HEK293 (cell line): ENCODE data around the gene CCP110.

Experiments
- CTCF ChIP-seq: fragments of 450-650 bp; formaldehyde crosslinking; IDR thresholded peaks from 2 replicates; pipeline ENCODE4 v1.5.1; 2016; ENCODE audit warnings: missing biosample characterization, missing genetic modification characterization
- EGR2 ChIP-seq: fragments of 450-650 bp; formaldehyde crosslinking; IDR thresholded peaks from 2 replicates; pipeline ENCODE4 v1.5.1; 2016; ENCODE audit warnings: low read depth, missing biosample characterization, missing genetic modification characterization
- FEZF1 ChIP-seq: fragments of 450-650 bp; formaldehyde crosslinking; IDR thresholded peaks from 2 replicates; pipeline ENCODE4 v1.5.1; 2016; ENCODE audit warnings: missing biosample characterization, missing genetic modification characterization
- HOXC10 ChIP-seq: sonication (generic); formaldehyde crosslinking; IDR thresholded peaks from 2 replicates; pipeline ENCODE4 v1.8.1; 2023; ENCODE audit warnings: mild to moderate bottlenecking, missing genetic modification reagents
- ZFP37 ChIP-seq: fragments of 450-650 bp; formaldehyde crosslinking; IDR thresholded peaks from 2 replicates; pipeline ENCODE4 v1.5.1; 2016; ENCODE audit warnings: missing biosample characterization, missing genetic modification characterization
- ZNF146 ChIP-seq: fragments of 450-650 bp; formaldehyde crosslinking; IDR thresholded peaks from 2 replicates; pipeline ENCODE4 v1.5.1; 2016; ENCODE audit warnings: missing biosample characterization, missing genetic modification characterization
- ZNF292 ChIP-seq: fragments of 450-650 bp; formaldehyde crosslinking; IDR thresholded peaks from 2 replicates; pipeline ENCODE4 v1.5.1; 2016; ENCODE audit warnings: low read depth, missing biosample characterization, missing genetic modification characterization, borderline replicate concordance
- ZNF335 ChIP-seq: fragments of 450-650 bp; formaldehyde crosslinking; conservative IDR thresholded peaks from 2 replicates; pipeline ENCODE4 v1.5.1; 2016; ENCODE audit warnings: missing biosample characterization, missing genetic modification characterization
- ZNF626 ChIP-seq: fragments of 450-650 bp; sonication (Bioruptor Pico); formaldehyde crosslinking; IDR thresholded peaks from 2 replicates; pipeline ENCODE4 v1.5.1; 2018; ENCODE audit warnings: missing biosample characterization, missing genetic modification characterization, inconsistent platforms
- ZNF707 ChIP-seq: fragments of 450-650 bp; formaldehyde crosslinking; IDR thresholded peaks from 2 replicates; pipeline ENCODE4 v1.5.1; 2016; ENCODE audit warnings: missing biosample characterization, missing genetic modification characterization
- TF ChIP-seq, protein P1 (sequence below): fragments of 450-650 bp; formaldehyde crosslinking; IDR thresholded peaks from 2 replicates; pipeline ENCODE4 v1.5.1; 2016; ENCODE audit warnings: missing biosample characterization, missing genetic modification characterization

GRCh38 chr16:19573997-19574396 is 50.3 kb downstream of the CCP110 start:
- TF ChIP-seq, protein P1, sequence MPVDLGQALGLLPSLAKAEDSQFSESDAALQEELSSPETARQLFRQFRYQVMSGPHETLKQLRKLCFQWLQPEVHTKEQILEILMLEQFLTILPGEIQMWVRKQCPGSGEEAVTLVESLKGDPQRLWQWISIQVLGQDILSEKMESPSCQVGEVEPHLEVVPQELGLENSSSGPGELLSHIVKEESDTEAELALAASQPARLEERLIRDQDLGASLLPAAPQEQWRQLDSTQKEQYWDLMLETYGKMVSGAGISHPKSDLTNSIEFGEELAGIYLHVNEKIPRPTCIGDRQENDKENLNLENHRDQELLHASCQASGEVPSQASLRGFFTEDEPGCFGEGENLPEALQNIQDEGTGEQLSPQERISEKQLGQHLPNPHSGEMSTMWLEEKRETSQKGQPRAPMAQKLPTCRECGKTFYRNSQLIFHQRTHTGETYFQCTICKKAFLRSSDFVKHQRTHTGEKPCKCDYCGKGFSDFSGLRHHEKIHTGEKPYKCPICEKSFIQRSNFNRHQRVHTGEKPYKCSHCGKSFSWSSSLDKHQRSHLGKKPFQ (tag by site-specific recombination): no peak
- no peak for TF ChIP-seq FEZF1 (tag by site-specific recombination)
- no peak for TF ChIP-seq ZNF335 (tag by site-specific recombination)
- no peak for TF ChIP-seq CTCF
- TF ChIP-seq ZNF626: no peak
- no peak for TF ChIP-seq ZNF146 (tag by site-specific recombination)
- TF ChIP-seq ZNF707: no peak
- no peak for TF ChIP-seq ZNF292 (tag by site-specific recombination)
- TF ChIP-seq ZFP37 (tag by site-specific recombination): no peak
- TF ChIP-seq EGR2: no peak
- no peak for TF ChIP-seq HOXC10 (CRISPR knock-in tag)
